SK-N-SH (cell line): ENCODE data around the gene APBB1IP. TPM values are rescaled to one million over a fixed set of nuclear protein-coding genes. Genes with fewer than 3 reads are reported as not detected.
"Not testable (repeated sequence)": the region's sequence is repeated elsewhere in the genome, so short reads cannot be mapped to it uniquely, and the experiment has no call there.

Source experiments
- CTCF ChIA-PET: fragments of 300-600, 350-600 bp; formaldehyde crosslinking; extraction: SDS; loops from one replicate; lab custom pipeline; 2021; lab: Yijun Ruan, JAX
- POLR2A ChIA-PET: fragments of 350-600 bp; sonication (Branson Sonifier 250); formaldehyde crosslinking; extraction: SDS; loops from one replicate; lab custom pipeline; 2020; ENCODE audit warnings: antibody characterized with exemption, inconsistent platforms; lab: Yijun Ruan, JAX
- DNase-seq: peaks from one replicate; pipeline ENCODE4 v3.0.0; 2012
- H2AFZ ChIP-seq: fragments of 200-600 bp; sonication (generic); 2 replicates; pipeline ENCODE4 v1.8.1; 2016; ENCODE audit warnings: antibody characterized with exemption, mild to moderate bottlenecking, low read depth
- H3F3A ChIP-seq: fragments of 200-600 bp; sonication (generic); replicated peaks from 2 replicates; pipeline ENCODE3; 2016; ENCODE audit warnings: antibody characterized with exemption, mild to moderate bottlenecking; ENCODE audit not compliant: insufficient read depth
- H3K27ac ChIP-seq, 2 experiments: fragments of 200-500 bp in 1 of 2; fragments of 200-600 bp in 1 of 2; sonication (Bioruptor generic) in 1 of 2; sonication (generic), shearing (Covaris generic) in 1 of 2; 2 replicates each; pipeline versions ENCODE4 v1.5.1 to v1.6.1; 2014 to 2016; ENCODE audit warnings: low read depth in 2 of 2, inconsistent platforms in 1 of 2, low read length in 1 of 2, mild to moderate bottlenecking in 1 of 2, mixed read lengths in 1 of 2
- H3K27me3 ChIP-seq: fragments of 200-600 bp; sonication (generic), shearing (Covaris generic); 2 replicates; pipeline ENCODE4 v1.6.1; 2016; ENCODE audit warnings: mixed run types; ENCODE audit not compliant: insufficient read depth
- H3K36me3 ChIP-seq, 2 experiments: fragments of 200-500 bp in 1 of 2; fragments of 200-600 bp in 1 of 2; sonication (Bioruptor generic) in 1 of 2; sonication (generic) in 1 of 2; replicated peaks in 1 of 2; 2 replicates each; pipeline versions ENCODE3 to v1.5.1; 2014 to 2016; ENCODE audit warnings: low read length in 1 of 2, mild to moderate bottlenecking in 1 of 2; ENCODE audit not compliant: insufficient read depth in 2 of 2, control insufficient read depth in 1 of 2
- H3K4me1 ChIP-seq, 2 experiments: fragments of 200-500 bp in 1 of 2; fragments of 200-600 bp in 1 of 2; sonication (Bioruptor generic) in 1 of 2; sonication (generic), shearing (Covaris generic) in 1 of 2; 2 replicates each; pipeline versions ENCODE4 v1.5.1 to v1.6.1; 2014 to 2016; ENCODE audit warnings: low read depth in 1 of 2, low read length in 1 of 2, mixed run types in 1 of 2; ENCODE audit not compliant: insufficient read depth in 2 of 2, control insufficient read depth in 1 of 2
- H3K4me2 ChIP-seq: fragments of 200-600 bp; sonication (generic), shearing (Covaris generic); 2 replicates; pipeline ENCODE4 v1.6.1; 2017; ENCODE audit warnings: mixed run types
- H3K4me3 ChIP-seq, 2 experiments: fragments of 200-500 bp in 1 of 2; fragments of 200-600 bp in 1 of 2; sonication (Bioruptor generic) in 1 of 2; sonication (generic), shearing (Covaris generic) in 1 of 2; 2 replicates each; pipeline versions ENCODE4 v1.5.1 to v1.8.1; 2014 to 2016; ENCODE audit warnings: low read depth in 2 of 2, inconsistent platforms in 1 of 2, low read length in 1 of 2, mild to moderate bottlenecking in 1 of 2, mixed read lengths in 1 of 2, moderate library complexity in 1 of 2
- H3K79me2 ChIP-seq: fragments of 200-600 bp; sonication (generic); 2 replicates; pipeline ENCODE4 v1.8.1; 2017; ENCODE audit warnings: mild to moderate bottlenecking; ENCODE audit not compliant: insufficient read depth
- H3K9ac ChIP-seq: fragments of 200-600 bp; sonication (generic); 2 replicates; pipeline ENCODE4 v1.6.1; 2017; ENCODE audit warnings: mixed run types
- H3K9me2 ChIP-seq: fragments of 200-600 bp; sonication (generic); 2 replicates; pipeline ENCODE4 v1.6.1; 2017; ENCODE audit warnings: mixed run types
- H3K9me3 ChIP-seq: fragments of 200-600 bp; sonication (generic); 2 replicates; pipeline ENCODE4 v1.6.1; 2017; ENCODE audit warnings: mixed run types, mild to moderate bottlenecking, moderate library complexity
- H4K20me1 ChIP-seq: fragments of 200-600 bp; sonication (generic); 2 replicates; pipeline ENCODE4 v1.6.1; 2017; ENCODE audit warnings: mild to moderate bottlenecking, mixed run types; ENCODE audit not compliant: insufficient read depth
- CHD2 ChIP-seq: fragments of 150-350 bp; IDR thresholded peaks from 2 replicates; pipeline ENCODE4 v1.6.1; 2018; ENCODE audit warnings: low read length; ENCODE audit not compliant: partially characterized antibody
- ELF1 ChIP-seq: IDR thresholded peaks from 2 replicates; pipeline ENCODE4 v1.4.0; 2012
- EP300 ChIP-seq, 2 experiments: IDR thresholded peaks; 2 replicates each; pipeline versions ENCODE4 v1.4.0 to v1.6.1; 2012; ENCODE audit warnings: borderline replicate concordance in 1 of 2, low read depth in 1 of 2, low read length in 1 of 2
- EZH2phosphoT487 ChIP-seq: fragments of 200-600 bp; sonication (generic); IDR thresholded peaks from 2 replicates; pipeline ENCODE4 v1.6.1; 2017; ENCODE audit warnings: low read depth, mixed run types, mild to moderate bottlenecking, antibody characterized with exemption, moderate library complexity, borderline replicate concordance
- FOXJ3 ChIP-seq: sonication (generic); formaldehyde crosslinking; IDR thresholded peaks from 2 replicates; pipeline ENCODE4 v1.5.1; 2020; ENCODE audit warnings: mild to moderate bottlenecking, missing genetic modification reagents
- GABPA ChIP-seq: IDR thresholded peaks from 2 replicates; pipeline ENCODE4 v1.4.0; 2012; ENCODE audit warnings: low read depth, mild to moderate bottlenecking
- MXI1 ChIP-seq: IDR thresholded peaks from 2 replicates; pipeline ENCODE4 v1.6.1; 2012; ENCODE audit warnings: mild to moderate bottlenecking, low read depth, low read length, improper control_type of control experiment
- NFIC ChIP-seq: IDR thresholded peaks from 2 replicates; pipeline ENCODE4 v1.4.0; 2012; ENCODE audit warnings: borderline replicate concordance
- NRF1 ChIP-seq: IDR thresholded peaks from 2 replicates; pipeline ENCODE4 v1.6.1; 2012; ENCODE audit warnings: low read depth, mild to moderate bottlenecking, low read length
- RFX5 ChIP-seq: IDR thresholded peaks from 2 replicates; pipeline ENCODE4 v1.6.1; 2012; ENCODE audit warnings: mild to moderate bottlenecking, improper control_type of control experiment, low read length
- RXRA ChIP-seq: IDR thresholded peaks from 2 replicates; pipeline ENCODE4 v1.4.0; 2012; ENCODE audit warnings: low read depth, mild to moderate bottlenecking, borderline replicate concordance
- TAF1 ChIP-seq: IDR thresholded peaks from 2 replicates; pipeline ENCODE4 v1.6.1; 2012; ENCODE audit warnings: low read depth, mild to moderate bottlenecking, low read length, moderate library complexity, borderline replicate concordance
- TCF12 ChIP-seq: IDR thresholded peaks from 2 replicates; pipeline ENCODE4 v1.4.0; 2012
- TEAD4 ChIP-seq: IDR thresholded peaks from 2 replicates; pipeline ENCODE4 v1.4.0; 2012; ENCODE audit warnings: mild to moderate bottlenecking, borderline replicate concordance; ENCODE audit not compliant: insufficient read depth
- YY1 ChIP-seq: IDR thresholded peaks from 2 replicates; pipeline ENCODE4 v1.4.0; 2012; ENCODE audit warnings: low read depth, mild to moderate bottlenecking
- ZBTB33 ChIP-seq: IDR thresholded peaks from 2 replicates; pipeline ENCODE4 v1.4.0; 2012; ENCODE audit warnings: low read depth, borderline replicate concordance
- WGBS: methylation state at CpG from one replicate; pipeline ENCODE4 v1.1.6; 2017; ENCODE audit warnings: low lambda C conversion rate; 5-methylcytosine and 5-hydroxymethylcytosine counted together
- polyA plus RNA-seq, 3 experiments: library from polyadenylated mRNA; depleted of rRNA; stranded (reverse); fragments of >200 nt; gene quantifications; 2 replicates each; pipeline ENCODE4 v1.2.3, GENCODE V29; 2012
- TF ChIP-seq, protein P1 (sequence below): IDR thresholded peaks from 2 replicates; pipeline ENCODE4 v1.6.1; 2012; ENCODE audit warnings: mild to moderate bottlenecking, low read depth, low read length, moderate library complexity
- TF ChIP-seq, protein P2 (sequence below): IDR thresholded peaks from 2 replicates; pipeline ENCODE4 v1.4.0; 2012; ENCODE audit warnings: low read depth, borderline replicate concordance

The APBB1IP gene
- polyA plus RNA-seq, 1 of the 3 experiments (the other 2 are of a cell fraction), result not detected

DNA sequence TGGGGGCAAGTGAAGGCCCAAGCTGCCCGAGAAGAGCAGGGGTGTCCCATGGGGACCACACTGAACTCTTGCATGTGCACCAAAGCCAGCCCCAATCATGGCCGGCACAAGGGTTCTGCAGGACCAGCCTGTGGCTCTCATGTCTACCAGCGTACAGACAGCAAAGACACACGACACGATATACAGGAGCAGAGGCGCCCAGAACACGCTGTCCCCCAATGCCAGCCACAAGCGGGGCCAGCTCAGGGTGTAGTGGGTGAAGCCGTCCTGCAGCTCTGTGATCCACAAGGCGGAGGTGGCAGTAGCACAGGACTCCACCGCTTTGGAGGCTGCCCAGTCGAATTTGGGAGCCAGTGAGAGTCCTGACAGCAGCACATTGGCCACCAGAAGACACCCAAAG, 150.5 kb downstream of the APBB1IP start:
- DNase-seq, result no peak
- H3K36me3 ChIP-seq, result no peaks in the 10 kb centered on the region
- no peaks in the 10 kb centered on the region for H3K79me2 ChIP-seq
- H3K9ac ChIP-seq, result no peak overlapping the region
- no peak for TF ChIP-seq CHD2
- TF ChIP-seq RXRA, result no peak
- TF ChIP-seq, protein P1, sequence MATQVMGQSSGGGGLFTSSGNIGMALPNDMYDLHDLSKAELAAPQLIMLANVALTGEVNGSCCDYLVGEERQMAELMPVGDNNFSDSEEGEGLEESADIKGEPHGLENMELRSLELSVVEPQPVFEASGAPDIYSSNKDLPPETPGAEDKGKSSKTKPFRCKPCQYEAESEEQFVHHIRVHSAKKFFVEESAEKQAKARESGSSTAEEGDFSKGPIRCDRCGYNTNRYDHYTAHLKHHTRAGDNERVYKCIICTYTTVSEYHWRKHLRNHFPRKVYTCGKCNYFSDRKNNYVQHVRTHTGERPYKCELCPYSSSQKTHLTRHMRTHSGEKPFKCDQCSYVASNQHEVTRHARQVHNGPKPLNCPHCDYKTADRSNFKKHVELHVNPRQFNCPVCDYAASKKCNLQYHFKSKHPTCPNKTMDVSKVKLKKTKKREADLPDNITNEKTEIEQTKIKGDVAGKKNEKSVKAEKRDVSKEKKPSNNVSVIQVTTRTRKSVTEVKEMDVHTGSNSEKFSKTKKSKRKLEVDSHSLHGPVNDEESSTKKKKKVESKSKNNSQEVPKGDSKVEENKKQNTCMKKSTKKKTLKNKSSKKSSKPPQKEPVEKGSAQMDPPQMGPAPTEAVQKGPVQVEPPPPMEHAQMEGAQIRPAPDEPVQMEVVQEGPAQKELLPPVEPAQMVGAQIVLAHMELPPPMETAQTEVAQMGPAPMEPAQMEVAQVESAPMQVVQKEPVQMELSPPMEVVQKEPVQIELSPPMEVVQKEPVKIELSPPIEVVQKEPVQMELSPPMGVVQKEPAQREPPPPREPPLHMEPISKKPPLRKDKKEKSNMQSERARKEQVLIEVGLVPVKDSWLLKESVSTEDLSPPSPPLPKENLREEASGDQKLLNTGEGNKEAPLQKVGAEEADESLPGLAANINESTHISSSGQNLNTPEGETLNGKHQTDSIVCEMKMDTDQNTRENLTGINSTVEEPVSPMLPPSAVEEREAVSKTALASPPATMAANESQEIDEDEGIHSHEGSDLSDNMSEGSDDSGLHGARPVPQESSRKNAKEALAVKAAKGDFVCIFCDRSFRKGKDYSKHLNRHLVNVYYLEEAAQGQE, result no peak
- TF ChIP-seq ELF1, result no peak
- TF ChIP-seq NFIC, result no peak
- no peak for TF ChIP-seq FOXJ3
- no peak for TF ChIP-seq MXI1
- no peak for TF ChIP-seq NRF1
- TF ChIP-seq EZH2phosphoT487, result no peak
- TF ChIP-seq, protein P2, sequence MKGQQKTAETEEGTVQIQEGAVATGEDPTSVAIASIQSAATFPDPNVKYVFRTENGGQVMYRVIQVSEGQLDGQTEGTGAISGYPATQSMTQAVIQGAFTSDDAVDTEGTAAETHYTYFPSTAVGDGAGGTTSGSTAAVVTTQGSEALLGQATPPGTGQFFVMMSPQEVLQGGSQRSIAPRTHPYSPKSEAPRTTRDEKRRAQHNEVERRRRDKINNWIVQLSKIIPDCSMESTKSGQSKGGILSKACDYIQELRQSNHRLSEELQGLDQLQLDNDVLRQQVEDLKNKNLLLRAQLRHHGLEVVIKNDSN, result no peak
- TF ChIP-seq YY1, result no peak
- no peak for TF ChIP-seq EP300 (IDR thresholded peaks at IDR 0.05; ENCODE audit: borderline replicate concordance in 1 of 2, low read depth in 1 of 2, low read length in 1 of 2)
- TF ChIP-seq TEAD4, result no peak
- TF ChIP-seq GABPA, result no peak
- TF ChIP-seq ZBTB33, result no peak
- no peak for TF ChIP-seq RFX5
- no peak for TF ChIP-seq TCF12
- no peak for TF ChIP-seq TAF1
- H3K27me3 ChIP-seq, result no peaks in the 10 kb centered on the region; the same call in 1 of the 2 replicates
- H3F3A ChIP-seq, result no peaks in the 10 kb centered on the region
- POLR2A ChIA-PET, result no interaction called here
- no peaks in the 10 kb centered on the region for H3K4me1 ChIP-seq
- H3K27ac ChIP-seq, result no peak overlapping the region
- WGBS, result 36% methylated on average over 10 of the region's 12 CpGs
- CTCF ChIA-PET, result no interaction called here
- no peak overlapping the region for H3K4me3 ChIP-seq
- no peak overlapping the region for H2AFZ ChIP-seq
- H3K9me2 ChIP-seq, result no peaks in the 10 kb centered on the region
- H3K4me2 ChIP-seq, result no peak overlapping the region
- H4K20me1 ChIP-seq, result no peaks in the 10 kb centered on the region
- H3K9me3 ChIP-seq, result no peaks in the 10 kb centered on the region

DNA sequence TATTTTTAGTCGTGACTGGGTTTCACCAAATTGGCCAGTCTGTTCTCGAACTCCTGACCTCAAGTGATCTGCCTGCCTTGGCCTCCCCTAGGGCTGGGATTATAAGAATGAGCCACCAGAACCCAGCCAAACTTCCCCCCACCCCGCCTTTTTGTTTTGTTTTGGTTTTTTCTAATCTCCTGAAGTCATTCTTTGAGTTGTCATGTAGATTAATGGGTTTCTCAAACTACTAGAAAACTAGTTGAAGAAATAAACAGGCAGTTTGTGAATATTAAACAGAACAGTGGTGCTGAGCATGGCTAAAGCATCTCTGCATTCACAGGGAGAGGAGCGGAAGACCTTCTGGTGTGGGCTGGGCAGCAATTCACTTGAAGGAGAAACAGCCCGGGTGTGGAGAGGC, 151.7 kb downstream of the APBB1IP start:
- H3K79me2 ChIP-seq, POLR2A ChIA-PET, H3K9me3 ChIP-seq, H2AFZ ChIP-seq, H3K4me3 ChIP-seq, H3K27me3 ChIP-seq, H3K9ac ChIP-seq, H3F3A ChIP-seq, CTCF ChIA-PET, DNase-seq, H4K20me1 ChIP-seq, H3K9me2 ChIP-seq, H3K27ac ChIP-seq, H3K4me2 ChIP-seq, H3K4me1 ChIP-seq, H3K36me3 ChIP-seq: not testable (repeated sequence)
- 25% methylated on average over 5 of the region's 5 CpGs for WGBS
